NK-92 (cell line): Measurements from ENCODE around the gene SYN1.
A peak's percentile ranks its signal among the peaks of the same experiment; 100 is the strongest.
"Not testable (repeated sequence)": the region's sequence is repeated elsewhere in the genome, so short reads cannot be mapped to it uniquely, and the experiment has no call there.

ENCODE experiments used
- DNase-seq: peaks from one replicate; lab custom pipeline; 2025; ENCODE audit not compliant: unreplicated experiment; lab: John Stamatoyannopoulos, UW

The SYN1 gene

DNA sequence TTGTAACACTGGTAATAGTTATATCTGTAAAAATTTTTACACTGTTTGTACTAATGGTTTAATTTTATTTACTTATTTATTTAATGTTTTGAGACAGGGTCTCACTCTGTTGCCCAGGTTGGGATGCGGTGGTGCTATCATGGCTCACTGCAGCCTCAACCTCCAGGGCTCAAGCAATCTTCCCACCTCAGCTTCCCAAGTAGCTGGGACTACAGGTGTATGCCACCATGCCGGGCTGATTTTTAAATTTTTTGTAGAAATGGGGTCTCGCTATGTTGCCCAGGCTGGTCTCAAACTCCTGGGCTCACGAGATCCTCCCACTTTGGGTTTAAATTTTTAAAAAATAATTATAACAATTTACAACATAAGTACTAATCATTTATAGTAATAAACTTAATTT is 16.5 kb downstream of the SYN1 start:
- DNase-seq: not testable (repeated sequence)

- DNase-seq: no peak
Measured at GRCh38 chrX:47597222-47597621, 22.4 kb downstream of the SYN1 start.

DNA sequence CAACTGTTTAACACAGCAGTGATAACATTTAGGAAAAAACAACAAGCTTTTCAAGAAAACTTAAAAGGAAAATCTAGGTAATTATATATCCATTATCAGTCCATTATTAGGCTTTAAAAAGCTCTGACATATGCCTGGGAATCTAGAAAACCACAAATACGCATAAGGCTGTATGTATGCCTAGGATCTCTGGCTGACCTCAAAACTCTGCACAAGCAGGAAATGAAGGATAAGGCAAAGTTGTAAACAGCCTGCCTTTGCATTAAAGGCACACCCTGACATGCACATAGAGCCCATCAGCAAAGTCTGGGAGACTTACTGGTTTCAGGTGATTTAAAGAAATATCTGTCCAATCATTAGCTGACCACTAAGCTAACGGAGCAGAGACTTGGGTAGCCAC is 23.4 kb downstream of the SYN1 start:
- no peak for DNase-seq

DNA sequence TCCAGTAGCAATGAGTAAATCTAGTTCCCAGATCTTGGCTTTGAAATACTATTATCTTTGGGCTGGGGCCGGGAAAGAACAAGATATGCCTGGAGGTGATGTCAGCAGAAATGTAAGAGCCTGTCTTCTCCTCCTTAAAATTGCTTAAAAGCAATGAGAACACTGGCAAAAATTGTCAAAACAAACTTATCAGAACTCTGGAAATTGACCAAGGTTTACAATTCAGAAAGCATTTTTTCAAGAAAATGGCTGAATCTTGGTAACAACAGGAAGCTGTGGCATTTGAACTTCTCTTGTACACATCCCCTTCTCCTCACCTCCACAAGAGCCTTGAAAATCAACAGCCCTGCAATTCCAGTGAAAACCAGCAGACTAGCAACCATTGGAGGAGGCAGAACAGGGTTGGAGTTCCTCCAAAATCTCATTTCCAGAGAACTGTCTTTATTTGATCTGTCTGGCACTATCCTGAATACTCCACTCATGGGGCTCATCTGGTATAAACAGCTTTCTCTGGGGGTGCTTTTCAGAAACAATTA is 23.9 kb downstream of the SYN1 start:
- DNase-seq: no peak

GRCh38 chrX:47593522-47593921 is 26.1 kb downstream of the SYN1 start:
- no peak for DNase-seq

DNA sequence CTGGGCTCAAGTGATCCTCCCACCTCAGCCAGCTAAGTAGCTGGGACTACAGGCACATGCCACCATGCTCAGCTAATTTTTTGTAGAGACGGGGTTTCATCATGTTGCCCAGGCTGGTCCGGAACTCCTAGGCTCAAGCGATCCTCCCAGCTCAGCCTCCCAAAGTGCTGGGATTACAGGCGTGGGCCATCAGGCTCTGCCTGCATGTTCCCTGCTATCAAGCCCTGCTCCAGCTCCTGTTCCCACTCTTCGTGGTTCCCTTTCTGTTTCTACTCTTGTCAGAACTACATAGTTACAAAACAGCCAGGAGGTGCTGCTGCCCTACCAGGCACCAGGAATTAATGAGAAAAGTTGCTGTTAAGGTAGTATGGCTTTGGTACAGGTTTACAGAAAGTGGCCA is 28.7 kb downstream of the SYN1 start:
- DNase-seq: no peak

DNA sequence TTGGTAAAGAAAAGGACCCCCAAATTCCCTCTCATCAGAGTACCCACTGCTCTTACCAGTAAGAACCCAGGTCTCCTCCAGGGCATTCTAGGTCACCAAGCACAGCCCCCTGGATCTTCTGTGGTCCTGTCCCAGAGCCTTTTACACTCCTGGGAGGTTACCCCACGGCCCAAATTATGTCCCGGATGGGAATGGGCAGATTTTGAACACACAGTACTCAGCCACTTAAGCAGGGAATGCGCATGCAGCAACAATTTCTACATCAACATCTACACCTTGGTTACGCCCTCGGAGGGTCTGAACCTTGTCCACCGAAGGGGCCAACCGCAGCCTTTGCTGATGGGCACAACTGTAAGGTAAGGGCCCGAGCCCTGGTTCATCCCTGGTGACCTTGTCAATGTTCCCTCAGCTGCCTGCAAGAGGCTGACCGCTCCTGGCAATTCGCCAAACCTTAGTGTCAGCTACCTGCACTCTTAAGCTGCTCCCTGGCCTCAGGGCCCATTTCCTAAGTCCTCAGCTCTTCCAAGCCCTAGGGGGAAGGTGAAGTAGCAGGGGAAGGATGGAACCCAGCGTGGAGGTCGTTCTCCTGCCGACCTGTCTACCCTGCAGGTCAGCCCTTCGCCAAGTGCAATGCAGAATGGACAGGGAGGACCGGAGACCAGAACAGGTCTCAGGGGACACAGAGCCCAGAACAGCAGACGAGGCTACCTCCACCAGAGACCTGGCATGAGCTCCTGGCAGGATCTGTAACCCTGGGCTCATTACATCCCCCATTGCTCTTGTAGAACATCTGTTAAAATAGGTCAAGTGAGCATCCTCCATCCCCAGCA is 31.5 kb downstream of the SYN1 start:
- DNase-seq: no peak

DNA sequence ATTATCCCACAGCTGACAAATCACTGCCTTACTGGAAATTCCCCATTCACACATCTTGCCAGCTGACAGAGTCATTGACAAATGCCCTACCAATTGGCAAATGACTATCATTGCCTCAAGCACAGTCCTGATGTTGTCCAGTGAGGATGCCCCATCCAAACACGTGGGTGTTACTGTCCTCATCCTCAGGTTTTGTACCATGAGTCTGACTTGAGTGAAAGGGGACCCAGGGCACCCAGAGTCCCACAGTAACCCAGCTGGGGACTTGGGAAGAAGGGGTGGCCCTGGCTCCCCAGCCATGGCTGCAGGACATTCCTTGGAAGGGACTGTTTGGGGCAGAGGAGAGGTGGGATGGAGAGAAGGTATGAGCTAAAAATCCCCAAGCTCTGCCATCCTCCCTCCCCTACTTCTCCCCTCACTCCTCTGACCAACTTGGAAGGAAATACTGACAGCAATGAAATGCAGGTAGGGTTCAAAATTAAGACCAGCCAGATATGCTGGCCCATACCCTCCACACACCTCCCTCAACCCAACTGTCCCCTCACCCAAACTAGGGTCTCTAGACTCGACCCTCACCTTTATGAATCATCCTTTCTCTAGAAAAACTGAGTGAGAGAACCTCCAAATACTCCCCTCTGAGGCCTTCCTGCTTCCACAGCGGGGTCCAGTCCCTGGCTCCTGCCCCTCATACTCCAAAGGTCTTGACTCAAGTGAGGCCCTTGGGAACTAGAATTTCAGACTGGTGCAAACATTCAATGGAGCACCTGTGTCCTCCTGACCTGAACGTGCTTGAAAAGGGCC is 32.4 kb downstream of the SYN1 start:
- DNase-seq: no peak

DNA sequence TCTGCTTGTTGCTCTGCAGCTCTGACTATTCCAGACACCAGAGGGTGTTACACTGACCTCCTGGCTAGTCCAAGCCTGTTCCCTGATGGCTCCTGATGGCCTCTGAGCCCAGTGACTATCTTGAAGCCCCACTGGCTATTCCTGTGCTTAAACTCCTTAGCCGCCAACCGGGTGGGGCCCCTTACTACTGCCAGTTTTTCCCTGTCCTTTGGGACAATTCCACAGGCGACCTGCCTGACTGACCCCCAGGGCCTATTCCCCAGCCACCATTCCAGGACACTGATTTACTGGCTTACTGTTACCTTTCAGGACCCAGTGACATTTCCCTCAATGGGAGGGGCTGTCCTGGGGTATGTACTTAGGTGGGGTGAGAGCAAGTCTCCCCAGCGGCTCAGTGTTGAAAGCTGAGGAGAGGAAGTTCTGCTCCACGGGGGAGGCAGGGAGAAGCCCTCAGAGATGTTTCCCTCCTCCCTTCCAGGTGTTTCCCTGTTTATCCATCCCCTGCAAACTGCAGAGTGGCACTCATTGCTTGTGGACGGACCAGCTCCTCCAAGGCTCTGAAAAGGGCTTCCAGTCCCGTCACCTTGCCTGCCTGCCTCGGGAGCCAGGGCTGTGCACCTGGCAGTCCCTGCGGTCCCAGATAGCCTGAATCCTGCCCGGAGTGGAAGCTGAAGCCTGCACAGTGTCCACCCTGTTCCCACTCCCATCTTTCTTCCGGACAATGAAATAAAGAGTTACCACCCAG is 33.4 kb downstream of the SYN1 start:
- DNase-seq: no peak

DNA sequence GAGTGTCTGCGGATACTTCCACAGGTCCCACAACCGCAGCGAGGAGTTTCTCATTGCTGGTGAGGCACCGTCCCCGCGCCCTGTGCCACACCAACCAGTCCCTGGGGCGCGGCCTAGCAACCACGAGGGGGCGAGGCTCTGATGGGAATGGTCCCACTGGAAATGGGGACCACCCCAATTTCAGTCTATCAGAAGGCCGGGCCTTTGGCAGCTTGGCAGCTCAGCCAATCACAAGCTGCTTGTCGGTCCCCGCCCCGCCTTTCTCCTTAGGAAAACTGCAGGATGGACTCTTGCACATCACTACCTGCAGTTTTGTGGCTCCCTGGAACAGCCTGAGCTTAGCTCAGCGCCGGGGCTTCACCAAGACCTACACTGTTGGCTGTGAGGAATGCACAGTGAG is 34.4 kb downstream of the SYN1 start:
- no peak for DNase-seq

GRCh38 chrX:47584714-47585113 is 34.9 kb downstream of the SYN1 start:
- no peak for DNase-seq

GRCh38 chrX:47583240-47583861 is 36.3 kb downstream of the SYN1 start:
- no peak for DNase-seq

DNA sequence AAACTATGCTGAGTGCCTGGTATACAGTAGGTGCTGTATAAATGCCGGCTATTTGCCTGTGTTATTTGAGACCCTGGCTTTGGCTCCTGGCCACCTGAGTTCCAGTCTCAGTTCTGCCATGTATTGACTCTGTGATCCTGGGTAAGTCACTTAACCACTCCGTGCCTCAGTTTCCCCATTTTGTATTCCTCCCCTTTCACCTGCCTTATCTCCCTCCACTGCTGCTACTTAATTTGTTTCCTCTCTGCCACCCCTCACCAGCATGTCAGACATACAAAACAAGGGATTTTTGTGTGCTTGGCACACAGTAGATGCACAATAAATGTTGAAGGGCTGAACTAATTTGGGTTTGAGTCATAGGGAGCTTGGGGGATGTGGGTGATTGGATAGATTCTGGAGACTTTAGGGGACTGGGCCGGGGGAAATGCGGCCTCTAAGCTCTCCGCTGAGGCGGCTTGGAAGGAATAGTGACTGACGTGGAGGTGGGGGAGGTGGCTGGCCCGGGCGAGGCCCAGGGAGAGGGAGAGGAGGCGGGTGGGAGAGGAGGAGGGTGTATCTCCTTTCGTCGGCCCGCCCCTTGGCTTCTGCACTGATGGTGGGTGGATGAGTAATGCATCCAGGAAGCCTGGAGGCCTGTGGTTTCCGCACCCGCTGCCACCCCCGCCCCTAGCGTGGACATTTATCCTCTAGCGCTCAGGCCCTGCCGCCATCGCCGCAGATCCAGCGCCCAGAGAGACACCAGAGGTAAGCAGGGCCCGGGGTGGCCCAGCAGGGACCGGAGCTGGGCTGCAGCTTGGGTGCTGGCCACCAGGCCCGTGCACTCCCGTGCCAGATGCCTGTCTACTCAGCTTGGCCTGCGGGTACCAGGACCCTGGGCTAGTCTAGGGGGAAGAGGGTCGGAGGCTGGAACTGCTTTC is 37.7 kb downstream of the SYN1 start, which contains the start of gene TIMP1:
Gene TIMP1 (plus strand): TSS at position 706 of the 917 bp plus-strand sequence. CDS start 980 bp downstream, outside the sequence.
- DNase-seq: peak; percentile 1

DNA sequence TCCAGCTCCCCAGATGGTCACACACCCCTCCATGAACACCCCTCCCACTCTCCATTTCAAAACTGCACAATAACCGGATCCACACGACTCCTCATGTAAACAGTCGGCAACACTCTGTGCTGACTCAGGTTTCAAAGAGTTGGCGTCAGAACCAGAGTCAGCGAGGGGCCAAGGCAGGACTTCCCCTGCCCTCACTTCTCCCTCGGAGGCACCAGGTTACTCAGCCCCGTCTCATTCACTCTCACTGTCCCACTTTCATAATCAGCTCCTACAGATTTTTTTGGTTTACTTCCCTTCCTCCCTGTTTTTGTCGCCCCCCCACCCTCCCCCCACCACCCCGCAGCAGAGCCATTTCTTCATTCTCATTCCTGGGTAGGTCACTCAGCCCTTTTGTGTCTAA is 40.1 kb downstream of the SYN1 start:
- no peak for DNase-seq

DNA sequence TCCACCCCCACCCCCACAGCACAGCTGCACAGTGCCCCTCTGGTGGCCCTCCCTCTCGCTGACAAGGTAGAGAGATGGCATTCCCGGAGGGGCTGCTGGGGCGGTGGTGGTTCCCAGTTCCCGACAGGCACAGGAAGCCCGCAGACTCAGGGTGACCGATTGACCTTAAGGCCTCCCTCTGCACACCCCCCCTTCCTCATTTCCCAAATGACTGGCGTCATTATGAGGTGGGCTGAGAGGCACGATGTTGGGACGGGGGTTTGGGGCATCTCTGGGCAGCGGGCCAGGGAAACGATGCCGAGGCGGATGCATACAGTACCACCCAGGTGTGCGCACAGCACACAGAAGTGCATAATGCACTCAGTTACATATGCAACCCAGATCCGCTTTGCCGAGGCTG is 41.0 kb downstream of the SYN1 start:
- no peak for DNase-seq

DNA sequence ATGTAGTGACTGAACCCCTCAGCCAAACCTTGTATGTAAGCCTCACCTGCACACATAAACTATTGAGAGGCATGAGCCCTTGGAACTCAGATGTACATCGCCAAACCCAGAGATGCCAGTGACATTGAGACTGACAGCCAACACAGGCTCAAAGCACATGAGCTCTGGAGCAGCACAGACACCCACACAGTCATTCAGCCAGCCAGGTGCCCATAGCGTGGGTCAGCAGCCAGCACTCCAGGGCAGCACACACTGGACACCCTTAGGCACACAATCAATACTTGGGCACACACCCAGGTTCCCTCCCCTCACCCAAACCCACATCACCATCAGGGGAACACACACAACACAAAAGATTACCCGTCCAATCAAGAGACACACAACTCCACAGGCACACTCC is 41.8 kb downstream of the SYN1 start:
- no peak for DNase-seq

DNA sequence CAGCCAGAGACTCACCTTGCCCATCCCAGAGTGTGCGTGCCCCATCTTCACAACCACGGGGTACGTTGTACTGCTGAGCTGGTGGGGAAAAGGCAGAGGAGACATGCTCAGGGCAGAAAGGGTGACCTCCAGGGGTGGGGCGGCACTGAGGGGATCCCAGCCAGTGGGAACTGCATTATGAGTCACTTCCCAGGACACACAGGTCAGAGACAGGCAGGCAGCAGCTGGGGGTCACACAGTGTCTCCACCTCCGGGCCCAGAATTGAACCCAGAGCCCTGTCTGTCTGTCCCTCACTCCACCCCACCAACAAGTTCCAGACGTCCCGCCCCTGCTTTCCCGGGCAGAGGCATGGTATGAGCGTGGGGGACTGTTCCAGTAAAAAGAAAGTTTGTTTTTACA is 42.2 kb downstream of the SYN1 start:
- DNase-seq: no peak

- no peak for DNase-seq
Measured at GRCh38 chrX:47576021-47576898, 43.4 kb downstream of the SYN1 start.
